ENCODE results near the gene BABAM2. TPM values are rescaled to one million over a fixed set of nuclear protein-coding genes. Genes with fewer than 3 reads are reported as not detected.
A peak's percentile ranks its signal among the peaks of the same experiment; 100 is the strongest.

Gene BABAM2
- total RNA-seq, 2 donors from 2014 or later = 32.2 to 33.5 TPM

- no peak overlapping the region for H3K4me3 ChIP-seq
- H3K27ac ChIP-seq = no peak overlapping the region
- H3K4me1 ChIP-seq = peaks cover 22% of the 10 kb centered on the region
- no peaks in the 10 kb centered on the region for H3K36me3 ChIP-seq
- no peak for TF ChIP-seq CTCF (IDR thresholded peaks at IDR 0.05)
- H3K27me3 ChIP-seq = no peaks in the 10 kb centered on the region
- intact Hi-C loops (cut with DNase I) = no loop called here
- no peaks in the 10 kb centered on the region for H3K9me3 ChIP-seq
- peak overlapping the region; percentile 16 to 32 for H3K9ac ChIP-seq (ENCODE audit: low read depth in 2 of 2, low read length in 2 of 2)
- no peak for DNase-seq
Measured at GRCh38 chr2:28358668-28359201, 468.2 kb downstream of the BABAM2 start.

GRCh38 chr2:28359222-28360057 lies 468.9 kb downstream of the BABAM2 start:
- H3K27ac ChIP-seq = no peak overlapping the region
- TF ChIP-seq CTCF (IDR thresholded peaks at IDR 0.05) = no peak
- H3K27me3 ChIP-seq = no peaks in the 10 kb centered on the region
- intact Hi-C loops (cut with DNase I) = no loop called here
- H3K9ac ChIP-seq (ENCODE audit: low read depth in 2 of 2, low read length in 2 of 2) = peak overlapping the region; percentile 16 to 32
- no peaks in the 10 kb centered on the region for H3K36me3 ChIP-seq
- H3K4me1 ChIP-seq = peaks cover 22% of the 10 kb centered on the region
- peak; percentile 75 for DNase-seq
- H3K9me3 ChIP-seq = no peaks in the 10 kb centered on the region
- no peak overlapping the region for H3K4me3 ChIP-seq

GRCh38 chr2:28360058-28360717 lies 469.7 kb downstream of the BABAM2 start:
- Histone ChIP-seq H3K27me3 (no peaks in the 10 kb centered on the region), H3K9me3 (no peaks in the 10 kb centered on the region), H3K36me3 (no peaks in the 10 kb centered on the region), H3K4me1 (peaks cover 22% of the 10 kb centered on the region), H3K4me3 (no peak overlapping the region), H3K27ac (no peak overlapping the region), H3K9ac (ENCODE audit: low read depth in 2 of 2, low read length in 2 of 2) (no peak overlapping the region)
- intact Hi-C loops (cut with DNase I) = no loop called here
- TF ChIP-seq CTCF (IDR thresholded peaks at IDR 0.05) = no peak
- DNase-seq = no peak

- Histone ChIP-seq H3K9me3 (no peaks in the 10 kb centered on the region), H3K4me3 (no peak overlapping the region), H3K27ac (no peak overlapping the region), H3K36me3 (no peaks in the 10 kb centered on the region), H3K27me3 (no peaks in the 10 kb centered on the region), H3K4me1 (peaks cover 19% of the 10 kb centered on the region), H3K9ac (ENCODE audit: low read depth in 2 of 2, low read length in 2 of 2) (no peak overlapping the region)
- intact Hi-C loops (cut with DNase I) = no loop called here
- no peak for TF ChIP-seq CTCF (IDR thresholded peaks at IDR 0.05)
- no peak for DNase-seq
Measured at GRCh38 chr2:28360718-28361293, 470.3 kb downstream of the BABAM2 start.

- Histone ChIP-seq H3K27ac (no peak overlapping the region), H3K4me1 (peaks cover 14% of the 10 kb centered on the region), H3K9ac (ENCODE audit: low read depth in 2 of 2, low read length in 2 of 2) (no peak overlapping the region), H3K36me3 (no peaks in the 10 kb centered on the region), H3K4me3 (no peak overlapping the region), H3K27me3 (no peaks in the 10 kb centered on the region), H3K9me3 (no peaks in the 10 kb centered on the region)
- intact Hi-C loops (cut with DNase I) = no loop called here
- no peak for TF ChIP-seq CTCF (IDR thresholded peaks at IDR 0.05)
- DNase-seq = no peak
Measured at GRCh38 chr2:28361991-28362710, 471.6 kb downstream of the BABAM2 start.
